GM06990 (cell line): ENCODE measurements around the gene NAGLU.
A peak's percentile ranks its signal among the peaks of the same experiment; 100 is the strongest.
"Not testable (repeated sequence)": the region's sequence is repeated elsewhere in the genome, so short reads cannot be mapped to it uniquely, and the experiment has no call there.

Source experiments
- DNase-seq: peaks from one replicate; pipeline ENCODE4 v3.0.0-alpha.2; 2011; ENCODE audit not compliant: insufficient read length; ENCODE audit errors: extremely low read depth
- H3K27me3 ChIP-seq: replicated peaks from 2 replicates; pipeline ENCODE4 v1.6.0; 2011; ENCODE audit warnings: low read length; ENCODE audit not compliant: control insufficient read depth, insufficient read depth
- H3K36me3 ChIP-seq: 2 replicates; pipeline ENCODE4 v1.5.1; 2011; ENCODE audit warnings: low read length; ENCODE audit not compliant: control insufficient read depth, insufficient read depth
- H3K4me3 ChIP-seq: replicated peaks from 2 replicates; pipeline ENCODE4 v1.5.1; 2011; ENCODE audit warnings: low read depth, mild to moderate bottlenecking, control low read depth, low read length
- CTCF ChIP-seq: IDR thresholded peaks from 2 replicates; pipeline ENCODE4 v1.5.1; 2011; ENCODE audit warnings: low read length, control low read depth, mild to moderate bottlenecking, inconsistent platforms; ENCODE audit not compliant: insufficient read depth, poor library complexity, severe bottlenecking

The NAGLU gene

DNA sequence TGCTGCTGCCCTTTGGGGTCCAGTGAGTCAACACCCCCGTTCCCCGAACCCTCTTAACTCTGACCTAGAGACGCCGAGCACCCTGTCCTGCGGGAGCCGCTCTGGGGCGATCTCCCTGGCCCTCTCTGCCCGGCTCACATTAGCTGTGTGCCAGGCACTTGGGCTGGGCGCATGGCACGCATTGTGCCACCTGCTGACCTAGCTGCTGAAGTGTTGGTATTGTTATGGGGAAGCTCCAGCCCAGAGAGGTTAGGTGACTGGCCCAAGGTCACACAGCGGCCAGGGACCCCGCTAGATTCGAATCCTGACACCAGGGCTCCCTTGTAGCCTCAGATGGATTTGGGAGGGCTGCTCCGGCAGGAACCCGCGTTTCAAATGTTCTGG, 17.8 kb downstream of the NAGLU start:
- no peaks in the 10 kb centered on the region for H3K27me3 ChIP-seq
- H3K4me3 ChIP-seq, result peak overlapping the region; percentile 99
- H3K36me3 ChIP-seq, result no peaks in the 10 kb centered on the region; the same call in 1 of the 2 replicates
- no peak for DNase-seq
- TF ChIP-seq CTCF, result no peak

- no peak for TF ChIP-seq CTCF
- DNase-seq, result peak; percentile 91
- H3K27me3 ChIP-seq, result no peaks in the 10 kb centered on the region
- H3K4me3 ChIP-seq, result peak overlapping the region; percentile 99
- H3K36me3 ChIP-seq, result no peaks in the 10 kb centered on the region; the same call in 1 of the 2 replicates
Measured at GRCh38 chr17:42554250-42555121, 18.4 kb downstream of the NAGLU start.

DNA sequence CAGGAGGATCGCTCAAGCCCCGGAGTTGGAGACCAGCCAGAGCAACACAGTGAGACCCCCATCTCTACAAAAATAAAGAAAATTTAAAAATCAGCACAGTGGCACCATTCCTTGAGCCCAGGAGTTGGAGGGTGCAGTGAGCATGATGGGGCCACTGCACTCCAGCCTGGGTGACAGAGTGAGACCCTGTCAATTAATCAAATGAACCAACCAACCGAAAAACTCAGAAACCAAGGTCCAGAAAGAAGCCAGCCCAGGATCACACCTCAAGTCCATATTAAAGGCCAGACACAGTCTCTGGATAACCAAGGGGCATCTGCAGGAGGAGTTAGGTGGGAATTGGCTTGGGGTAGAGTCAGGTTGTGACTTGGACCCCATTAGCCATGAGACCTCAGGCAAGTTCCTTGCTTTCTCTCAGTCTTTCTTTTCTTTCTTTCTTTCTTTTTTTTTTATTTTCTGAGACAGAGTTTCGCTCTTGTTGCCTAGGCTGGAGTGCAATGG, 19.1 kb downstream of the NAGLU start:
- Histone ChIP-seq H3K36me3 (no peaks in the 10 kb centered on the region; the same call in 1 of the 2 replicates), H3K4me3 (peak overlapping the region; percentile 99), H3K27me3 (no peaks in the 10 kb centered on the region)
- no peak for DNase-seq
- TF ChIP-seq CTCF, result no peak

- TF ChIP-seq CTCF, result peak; percentile 21
- not testable (repeated sequence) for H3K36me3 ChIP-seq, H3K4me3 ChIP-seq, DNase-seq, H3K27me3 ChIP-seq
Measured at GRCh38 chr17:42555961-42556617, 20.0 kb downstream of the NAGLU start.

- DNase-seq, result no peak
- TF ChIP-seq CTCF, result no peak
- Histone ChIP-seq H3K4me3 (no peak overlapping the region), H3K27me3 (no peaks in the 10 kb centered on the region), H3K36me3 (peaks cover 4% of the 10 kb centered on the region)
Measured at GRCh38 chr17:42559075-42559474, 23.0 kb downstream of the NAGLU start.
